PC-9 (cell line): Measurements from ENCODE around the gene IRX3. TPM values are rescaled to one million over a fixed set of nuclear protein-coding genes. Genes with fewer than 3 reads are reported as not detected.

Experiments used
- BruUV-seq: library from RNA; stranded (reverse); fragments of 400-500 nt; replicated peaks from 2 replicates; lab custom pipeline; 2021; lab: Mats Ljungman, UMichigan
- CTCF ChIA-PET: fragments of 300-600 bp; sonication (Branson Sonifier 250); formaldehyde crosslinking; loops from one replicate; lab custom pipeline; 2022; ENCODE audit warnings: antibody characterized with exemption; lab: Charles Lee
- POLR2A ChIA-PET: fragments of 300-600 bp; sonication (Branson Sonifier 250); formaldehyde crosslinking; loops from one replicate; lab custom pipeline; 2022; ENCODE audit warnings: antibody characterized with exemption; ENCODE audit not compliant: unreplicated experiment; lab: Charles Lee
- DNase-seq, 2 experiments: peaks; one replicate each; pipeline versions ENCODE4 v3.0.0 to v3.0.0-alpha.2; 2015 to 2022; ENCODE audit warnings: mixed read lengths in 1 of 2
- H2AFZ ChIP-seq: fragments of 200-600 bp; sonication (generic); 2 replicates; pipeline ENCODE4 v1.8.1; 2017; ENCODE audit warnings: antibody characterized with exemption
- H3F3A ChIP-seq: fragments of 200-600 bp; sonication (generic); 2 replicates; pipeline ENCODE4 v1.8.1; 2017; ENCODE audit warnings: antibody characterized with exemption, mild to moderate bottlenecking, low read depth; ENCODE audit not compliant: insufficient read depth
- H3K27ac ChIP-seq: fragments of 200-600 bp; sonication (generic); 2 replicates; pipeline ENCODE4 v1.6.1; 2016; ENCODE audit warnings: mixed run types
- H3K27me3 ChIP-seq: fragments of 200-600 bp; sonication (generic); 2 replicates; pipeline ENCODE4 v1.6.1; 2016; ENCODE audit warnings: low read depth, mixed run types; ENCODE audit not compliant: insufficient read depth
- H3K36me3 ChIP-seq: fragments of 200-600 bp; sonication (generic); 2 replicates; pipeline ENCODE4 v1.6.1; 2016; ENCODE audit warnings: low read depth, mixed run types
- H3K4me1 ChIP-seq: fragments of 200-600 bp; sonication (generic); replicated peaks from 2 replicates; pipeline ENCODE4 v1.6.1; 2016; ENCODE audit warnings: mixed run types; ENCODE audit not compliant: insufficient read depth
- H3K4me2 ChIP-seq: fragments of 200-600 bp; sonication (generic); 2 replicates; pipeline ENCODE4 v1.6.1; 2017; ENCODE audit warnings: mixed run types
- H3K4me3 ChIP-seq: fragments of 200-600 bp; sonication (generic); 2 replicates; pipeline ENCODE4 v1.6.1; 2016; ENCODE audit warnings: mixed run types
- H3K79me2 ChIP-seq: fragments of 200-600 bp; sonication (generic); 2 replicates; pipeline ENCODE4 v1.6.1; 2017; ENCODE audit warnings: low read depth, mixed run types
- H3K9me2 ChIP-seq: fragments of 200-600 bp; sonication (generic); 2 replicates; pipeline ENCODE4 v1.8.1; 2017; ENCODE audit warnings: mild to moderate bottlenecking; ENCODE audit not compliant: insufficient read depth
- H3K9me3 ChIP-seq: fragments of 200-600 bp; sonication (generic); 2 replicates; pipeline ENCODE4 v1.8.1; 2016; ENCODE audit warnings: low read depth; ENCODE audit not compliant: insufficient read depth
- H4K20me1 ChIP-seq: fragments of 200-600 bp; sonication (generic); 2 replicates; pipeline ENCODE4 v1.8.1; 2017; ENCODE audit not compliant: insufficient read depth
- EZH2 ChIP-seq: fragments of 200-600 bp; sonication (generic); IDR thresholded peaks from 2 replicates; pipeline ENCODE4 v1.8.0; 2017; ENCODE audit warnings: antibody characterized with exemption, low read depth
- intact Hi-C: fragments of 100-400 bp; cut with micrococcal nuclease; formaldehyde crosslinking; loops from one replicate; pipeline ENCODE4 v1.10.0; 2022; ENCODE audit not compliant: unreplicated experiment
- total RNA-seq: library from RNA; stranded (reverse); gene quantifications from 2 replicates; pipeline ENCODE4 v1.2.3, GENCODE V29; 2021
- TF ChIP-seq, protein P1 (sequence below): fragments of 200-600 bp; sonication (generic); conservative IDR thresholded peaks from 2 replicates; pipeline ENCODE4 v1.6.1; 2017; ENCODE audit warnings: mixed run types, antibody characterized with exemption, mild to moderate bottlenecking, moderate library complexity

IRX3 gene
- total RNA-seq, 1 experiment from 2014 or later: 13.1 TPM

DNA sequence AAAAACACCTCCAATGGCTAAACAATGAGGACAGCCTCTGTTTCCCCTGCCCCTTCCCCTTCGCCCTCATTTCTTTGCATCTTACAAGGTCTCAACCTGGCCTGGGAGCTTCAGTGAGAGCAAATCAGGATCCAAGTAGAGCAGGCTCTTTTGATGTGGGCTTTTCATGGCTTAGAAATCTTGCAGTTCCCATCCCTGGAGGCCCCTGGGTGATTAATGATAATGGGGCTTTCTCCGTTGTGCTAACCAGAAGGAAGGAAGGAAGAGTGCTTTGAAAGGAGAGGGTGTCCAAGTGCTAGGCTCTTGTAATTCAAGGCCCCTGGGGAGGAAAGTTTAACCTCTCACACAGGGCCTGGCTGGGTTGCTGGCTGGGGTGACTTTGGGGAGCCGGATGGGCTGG is 18.5 kb upstream of the IRX3 start:
- no TSS peak for BruUV-seq
- no peaks in the 10 kb centered on the region for H3K9me2 ChIP-seq
- no peaks in the 10 kb centered on the region for H3K4me1 ChIP-seq
- no peak overlapping the region for H3K27ac ChIP-seq
- no peaks in the 10 kb centered on the region for H3K36me3 ChIP-seq
- no peaks in the 10 kb centered on the region for H3K79me2 ChIP-seq
- no peaks in the 10 kb centered on the region for H3K9me3 ChIP-seq
- H3K4me2 ChIP-seq: no peak overlapping the region
- no peak overlapping the region for H2AFZ ChIP-seq
- no peaks in the 10 kb centered on the region for H3K27me3 ChIP-seq
- no peaks in the 10 kb centered on the region for H3F3A ChIP-seq
- TF ChIP-seq EZH2: no peak
- TF ChIP-seq, protein P1, sequence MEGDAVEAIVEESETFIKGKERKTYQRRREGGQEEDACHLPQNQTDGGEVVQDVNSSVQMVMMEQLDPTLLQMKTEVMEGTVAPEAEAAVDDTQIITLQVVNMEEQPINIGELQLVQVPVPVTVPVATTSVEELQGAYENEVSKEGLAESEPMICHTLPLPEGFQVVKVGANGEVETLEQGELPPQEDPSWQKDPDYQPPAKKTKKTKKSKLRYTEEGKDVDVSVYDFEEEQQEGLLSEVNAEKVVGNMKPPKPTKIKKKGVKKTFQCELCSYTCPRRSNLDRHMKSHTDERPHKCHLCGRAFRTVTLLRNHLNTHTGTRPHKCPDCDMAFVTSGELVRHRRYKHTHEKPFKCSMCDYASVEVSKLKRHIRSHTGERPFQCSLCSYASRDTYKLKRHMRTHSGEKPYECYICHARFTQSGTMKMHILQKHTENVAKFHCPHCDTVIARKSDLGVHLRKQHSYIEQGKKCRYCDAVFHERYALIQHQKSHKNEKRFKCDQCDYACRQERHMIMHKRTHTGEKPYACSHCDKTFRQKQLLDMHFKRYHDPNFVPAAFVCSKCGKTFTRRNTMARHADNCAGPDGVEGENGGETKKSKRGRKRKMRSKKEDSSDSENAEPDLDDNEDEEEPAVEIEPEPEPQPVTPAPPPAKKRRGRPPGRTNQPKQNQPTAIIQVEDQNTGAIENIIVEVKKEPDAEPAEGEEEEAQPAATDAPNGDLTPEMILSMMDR: no peak
- CTCF ChIA-PET: no interaction called here
- no peak for DNase-seq
- intact Hi-C loops: no loop called here
- POLR2A ChIA-PET: no interaction called here
- no peak overlapping the region for H3K4me3 ChIP-seq
- H4K20me1 ChIP-seq: no peaks in the 10 kb centered on the region

DNA sequence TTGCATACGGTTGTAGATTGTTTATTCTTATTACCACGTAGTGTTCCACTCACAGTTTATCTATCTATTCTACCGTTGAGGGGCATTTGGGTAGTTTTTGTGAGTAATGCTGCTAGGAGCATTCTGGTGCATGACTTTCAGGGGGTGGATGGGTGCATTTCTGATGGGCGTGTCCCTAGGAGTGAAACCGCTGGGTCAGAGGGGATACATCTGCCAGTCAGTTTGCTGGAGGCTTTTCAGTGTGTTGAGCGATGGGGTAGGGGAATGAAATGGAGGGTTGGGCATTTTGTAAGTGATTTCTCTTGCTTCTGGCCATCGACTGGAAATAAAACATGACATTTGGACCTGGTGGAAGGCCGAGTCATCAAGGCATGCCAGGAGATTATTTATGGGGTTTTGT is 17.0 kb upstream of the IRX3 start:
- H3K79me2 ChIP-seq: no peaks in the 10 kb centered on the region
- no peak for TF ChIP-seq EZH2
- TF ChIP-seq, protein P1: no peak
- no peaks in the 10 kb centered on the region for H3K4me1 ChIP-seq
- intact Hi-C loops: no loop called here
- POLR2A ChIA-PET: no interaction called here
- no peaks in the 10 kb centered on the region for H3K27me3 ChIP-seq
- H2AFZ ChIP-seq: no peak overlapping the region
- H3F3A ChIP-seq: no peaks in the 10 kb centered on the region
- H4K20me1 ChIP-seq: no peaks in the 10 kb centered on the region
- no peaks in the 10 kb centered on the region for H3K9me2 ChIP-seq
- no peak for DNase-seq
- H3K9me3 ChIP-seq: no peaks in the 10 kb centered on the region
- BruUV-seq: no TSS peak
- CTCF ChIA-PET: interaction anchor here (0.7 kb wide), 1 partner anchor 115 kb away, joined by 10 read pairs; no protein-coding TSS in a partner anchor
- no peak overlapping the region for H3K4me2 ChIP-seq
- H3K36me3 ChIP-seq: no peaks in the 10 kb centered on the region
- no peak overlapping the region for H3K4me3 ChIP-seq
- H3K27ac ChIP-seq: no peak overlapping the region

DNA sequence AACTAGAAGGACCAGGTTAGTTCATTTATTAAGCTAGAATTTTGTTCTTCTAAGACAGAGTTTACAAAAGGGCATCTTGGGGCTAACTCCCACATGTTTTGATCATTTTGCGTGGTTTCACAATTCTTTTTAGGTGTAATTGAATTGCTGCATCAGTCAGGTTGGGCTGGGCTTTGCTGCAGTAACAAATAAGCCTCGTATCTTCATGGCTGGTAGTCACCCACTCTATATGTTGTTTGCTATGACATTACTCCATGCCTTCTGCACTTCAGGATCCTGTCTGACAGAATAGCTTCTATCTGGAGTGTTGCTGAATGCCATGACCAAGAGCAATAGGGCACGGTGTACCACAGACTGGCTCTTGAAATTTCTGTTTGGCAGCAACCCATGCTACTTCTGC is 10.6 kb upstream of the IRX3 start:
- no peak for DNase-seq
- H2AFZ ChIP-seq: no peak overlapping the region
- H3K9me3 ChIP-seq: no peaks in the 10 kb centered on the region; the same call in 1 of the 2 replicates
- no TSS peak for BruUV-seq
- no peaks in the 10 kb centered on the region for H3K27me3 ChIP-seq
- TF ChIP-seq, protein P1: no peak
- no peak for TF ChIP-seq EZH2
- no peaks in the 10 kb centered on the region for H3K79me2 ChIP-seq
- H3K4me2 ChIP-seq: no peak overlapping the region
- intact Hi-C loops: no loop called here
- H3K4me3 ChIP-seq: no peak overlapping the region
- no peaks in the 10 kb centered on the region for H4K20me1 ChIP-seq
- POLR2A ChIA-PET: no interaction called here
- peaks cover 2% of the 10 kb centered on the region; the same call in 1 of the 2 replicates for H3F3A ChIP-seq
- no peaks in the 10 kb centered on the region for H3K36me3 ChIP-seq
- H3K27ac ChIP-seq: no peak overlapping the region
- CTCF ChIA-PET: no interaction called here
- no peaks in the 10 kb centered on the region for H3K4me1 ChIP-seq
- H3K9me2 ChIP-seq: no peaks in the 10 kb centered on the region
